Suprapubic skin (tissue), 4 donors: ENCODE results near the gene SNRPF. TPM values are rescaled to one million over a fixed set of nuclear protein-coding genes. Genes with fewer than 3 reads are reported as not detected.

Experiments
- DNase-seq, 2 donors: peaks; one replicate each; pipeline ENCODE4 v3.0.0-alpha.2; 2019; ENCODE audit warnings: low spot score in 2 of 2
- H3K27ac ChIP-seq: fragments of 200-600 bp; sonication (generic); one replicate; pipeline ENCODE4 v1.5.1; 2019
- H3K27me3 ChIP-seq: fragments of 200-600 bp; sonication (generic); one replicate; pipeline ENCODE4 v1.5.1; 2019
- H3K36me3 ChIP-seq: fragments of 200-600 bp; sonication (generic); one replicate; pipeline ENCODE4 v1.5.1; 2019
- H3K4me1 ChIP-seq: fragments of 200-600 bp; sonication (generic); one replicate; pipeline ENCODE4 v1.5.1; 2019
- H3K4me3 ChIP-seq: fragments of 200-600 bp; sonication (generic); one replicate; pipeline ENCODE4 v1.5.1; 2019; ENCODE audit warnings: mild to moderate bottlenecking
- H3K9me3 ChIP-seq: fragments of 200-600 bp; sonication (generic); one replicate; pipeline ENCODE4 v1.5.1; 2019
- CTCF ChIP-seq, 2 donors: fragments of 200-600 bp in 1 of 2; fragments of 450-650 bp in 1 of 2; sonication (generic) in 1 of 2; IDR thresholded peaks; one replicate each; pipeline ENCODE4 v1.5.1; 2016 to 2019; ENCODE audit warnings: antibody characterized with exemption in 2 of 2, mild to moderate bottlenecking in 1 of 2, moderate library complexity in 1 of 2
- EP300 ChIP-seq: sonication (generic); formaldehyde crosslinking; IDR thresholded peaks from one replicate; pipeline ENCODE4 v1.6.1; 2017; ENCODE audit warnings: antibody characterized with exemption
- POLR2A ChIP-seq, 2 donors: fragments of 450-650 bp; IDR thresholded peaks; one replicate each; pipeline ENCODE4 v1.6.1; 2017; ENCODE audit warnings: antibody characterized with exemption in 2 of 2, mild to moderate bottlenecking in 2 of 2, moderate library complexity in 2 of 2
- POLR2AphosphoS5 ChIP-seq, 3 donors: sonication (generic); formaldehyde crosslinking; IDR thresholded peaks; one replicate each; pipeline ENCODE4 v1.6.1; 2017; ENCODE audit warnings: antibody characterized with exemption in 3 of 3
- WGBS: methylation state at CpG from one replicate; pipeline ENCODE4 v1.1.5; 2018; 5-methylcytosine and 5-hydroxymethylcytosine counted together
- total RNA-seq, 4 donors: library from RNA; depleted of rRNA; stranded (reverse); fragments of >200 nt; gene quantifications; one replicate each; pipeline ENCODE4 v1.1.0, GENCODE V29; 2016

Gene SNRPF
- total RNA-seq, 4 donors from 2014 or later: 3.7 to 10.1 (median 7.6) TPM

- no peaks in the 10 kb centered on the region for H3K27me3 ChIP-seq
- H3K36me3 ChIP-seq: peaks cover 4% of the 10 kb centered on the region
- DNase-seq: no peak
- no peaks in the 10 kb centered on the region for H3K9me3 ChIP-seq
- no peaks in the 10 kb centered on the region for H3K4me1 ChIP-seq
- no peak overlapping the region for H3K4me3 ChIP-seq
- 80% methylated on average over 2 of the region's 2 CpGs for WGBS
- no peak for TF ChIP-seq POLR2A (IDR thresholded peaks at IDR 0.05)
- no peak for TF ChIP-seq CTCF (IDR thresholded peaks at IDR 0.05)
- TF ChIP-seq POLR2AphosphoS5 (IDR thresholded peaks at IDR 0.05): no peak
- TF ChIP-seq EP300: no peak
- H3K27ac ChIP-seq: no peak overlapping the region
Measured at GRCh38 chr12:95877622-95878021, 18.9 kb downstream of the SNRPF start.

GRCh38 chr12:95880895-95881294, 22.1 kb downstream of the SNRPF start:
- WGBS: 83% methylated on average over 1 of the region's 1 CpG
- TF ChIP-seq EP300 (no peak), CTCF (IDR thresholded peaks at IDR 0.05) (no peak), POLR2A (IDR thresholded peaks at IDR 0.05) (no peak), POLR2AphosphoS5 (IDR thresholded peaks at IDR 0.05) (no peak)
- no peak for DNase-seq
- Histone ChIP-seq H3K4me1 (no peaks in the 10 kb centered on the region), H3K27ac (no peak overlapping the region), H3K9me3 (no peaks in the 10 kb centered on the region), H3K36me3 (no peaks in the 10 kb centered on the region), H3K27me3 (no peaks in the 10 kb centered on the region), H3K4me3 (no peak overlapping the region)

GRCh38 chr12:95881331-95881955, 22.7 kb downstream of the SNRPF start:
- H3K4me3 ChIP-seq: no peak overlapping the region
- TF ChIP-seq EP300 (no peak), POLR2AphosphoS5 (IDR thresholded peaks at IDR 0.05) (no peak), CTCF (IDR thresholded peaks at IDR 0.05) (no peak), POLR2A (IDR thresholded peaks at IDR 0.05) (no peak)
- H3K27ac ChIP-seq: no peak overlapping the region
- DNase-seq: no peak
- WGBS: 52% methylated on average over 3 of the region's 3 CpGs
- H3K4me1 ChIP-seq: no peaks in the 10 kb centered on the region
- no peaks in the 10 kb centered on the region for H3K36me3 ChIP-seq
- H3K27me3 ChIP-seq: no peaks in the 10 kb centered on the region
- H3K9me3 ChIP-seq: no peaks in the 10 kb centered on the region

GRCh38 chr12:95882080-95882479, 23.3 kb downstream of the SNRPF start:
- TF ChIP-seq CTCF (IDR thresholded peaks at IDR 0.05) (no peak), POLR2A (IDR thresholded peaks at IDR 0.05) (no peak), POLR2AphosphoS5 (IDR thresholded peaks at IDR 0.05) (no peak), EP300 (no peak)
- 48% methylated on average over 1 of the region's 1 CpG for WGBS
- no peaks in the 10 kb centered on the region for H3K9me3 ChIP-seq

GRCh38 chr12:95882873-95883272, 24.1 kb downstream of the SNRPF start:
- DNase-seq: no peak
- WGBS: 95% methylated on average over 4 of the region's 4 CpGs
- H3K27ac ChIP-seq: no peak overlapping the region
- no peaks in the 10 kb centered on the region for H3K4me1 ChIP-seq
- TF ChIP-seq POLR2A (IDR thresholded peaks at IDR 0.05): no peak
- no peak for TF ChIP-seq CTCF (IDR thresholded peaks at IDR 0.05)
- TF ChIP-seq EP300: no peak
- no peak for TF ChIP-seq POLR2AphosphoS5 (IDR thresholded peaks at IDR 0.05)
- no peak overlapping the region for H3K4me3 ChIP-seq
- no peaks in the 10 kb centered on the region for H3K27me3 ChIP-seq
- H3K36me3 ChIP-seq: no peaks in the 10 kb centered on the region
- H3K9me3 ChIP-seq: no peaks in the 10 kb centered on the region

More at GRCh38 chr12:95882080-95882479, 23.3 kb downstream of the SNRPF start:
- H3K27me3 ChIP-seq: no peaks in the 10 kb centered on the region
- H3K4me3 ChIP-seq: no peak overlapping the region
- no peaks in the 10 kb centered on the region for H3K4me1 ChIP-seq
- no peak overlapping the region for H3K27ac ChIP-seq
- H3K36me3 ChIP-seq: no peaks in the 10 kb centered on the region
- DNase-seq: no peak
